Posterior cingulate gyrus (tissue), 11 donors: Measurements from ENCODE around the gene MRPL51.
A peak's percentile ranks its signal among the peaks of the same experiment; 100 is the strongest.

ENCODE experiments used
- DNase-seq, 10 donors: peaks; one replicate each; pipeline versions ENCODE4 v3.0.0 to v3.0.0-alpha.2; 2020 to 2021; ENCODE audit warnings: mixed read lengths in 3 of 10
- intact Hi-C: fragments of 100-400 bp; cut with DNase I; formaldehyde crosslinking; loops from one replicate; pipeline ENCODE4 v1.15.1; 2023

Gene MRPL51

GRCh38 chr12:6464531-6464930 is 28.5 kb downstream of the MRPL51 start:
- intact Hi-C loops = no loop called here
- no peak for DNase-seq

GRCh38 chr12:6463858-6464257 is 29.2 kb downstream of the MRPL51 start:
- intact Hi-C loops = no loop called here
- DNase-seq = no peak

GRCh38 chr12:6463216-6463615 is 29.8 kb downstream of the MRPL51 start:
- intact Hi-C loops = no loop called here

GRCh38 chr12:6462234-6462995 is 30.6 kb downstream of the MRPL51 start:
- DNase-seq = no peak
- intact Hi-C loops = no loop called here

More at GRCh38 chr12:6463216-6463615, 29.8 kb downstream of the MRPL51 start:
- DNase-seq = no peak

GRCh38 chr12:6461401-6462233 is 31.4 kb downstream of the MRPL51 start:
- peak in 6 of 10 donors; percentile 23 to 91 (median 39) for DNase-seq
- intact Hi-C loops = no loop called here

GRCh38 chr12:6460751-6461371 is 32.2 kb downstream of the MRPL51 start:
- intact Hi-C loops = no loop called here
- no peak for DNase-seq

- DNase-seq = no peak
- intact Hi-C loops = loop anchor here (10.0 kb wide), 1 partner anchor 124 kb away; no protein-coding TSS in a partner anchor
Observed at GRCh38 chr12:6459004-6459337, 34.1 kb downstream of the MRPL51 start.

- intact Hi-C loops = loop anchor here (10.0 kb wide), 1 partner anchor 124 kb away; no protein-coding TSS in a partner anchor
- peak in 1 of 10 donors; percentile 38 for DNase-seq
Observed at GRCh38 chr12:6458281-6459003, 34.6 kb downstream of the MRPL51 start.

- DNase-seq = peak in 1 of 10 donors; percentile 62
- intact Hi-C loops = loop anchor here (10.0 kb wide), 1 partner anchor 123 kb away; no protein-coding TSS in a partner anchor
Observed at GRCh38 chr12:6457220-6457945, 35.7 kb downstream of the MRPL51 start.

GRCh38 chr12:6452944-6453630 is 40.0 kb downstream of the MRPL51 start:
- intact Hi-C loops = loop anchor here (10.0 kb wide), 1 partner anchor 118 kb away; no protein-coding TSS in a partner anchor
- DNase-seq = peak in 2 of 10 donors; percentile 67 to 74

- peak in 5 of 10 donors; percentile 47 to 87 (median 73) for DNase-seq
- intact Hi-C loops = loop anchor here (10.0 kb wide), 1 partner anchor 118 kb away; no protein-coding TSS in a partner anchor
Observed at GRCh38 chr12:6452245-6452943, 40.7 kb downstream of the MRPL51 start.

GRCh38 chr12:6451348-6452244 is 41.5 kb downstream of the MRPL51 start, which contains the start of gene TAPBPL:
Gene TAPBPL, plus strand, starts transcription at chr12:6452042. Its CDS starts 207 bp downstream, at chr12:6452249.
- intact Hi-C loops = loop anchor here (1.0 to 10.0 kb wide), 2 partner anchors 20 to 117 kb away; no protein-coding TSS in a partner anchor
- peak; percentile 78 to 98 (median 88) for DNase-seq

GRCh38 chr12:6450869-6451347 is 42.2 kb downstream of the MRPL51 start:
- peak in 5 of 10 donors; percentile 30 to 87 (median 44) for DNase-seq
- intact Hi-C loops = loop anchor here (1.0 to 10.0 kb wide), 2 partner anchors 20 to 116 kb away; no protein-coding TSS in a partner anchor

GRCh38 chr12:6450091-6450868 is 42.8 kb downstream of the MRPL51 start:
- intact Hi-C loops = loop anchor here (10.0 kb wide), 1 partner anchor 115 kb away; no protein-coding TSS in a partner anchor
- DNase-seq = peak in 2 of 10 donors; percentile 74 to 81
